ENCODE measurements around the gene AMIGO2.

Gene AMIGO2

GRCh38 chr12:47041327-47041726 is 38.4 kb downstream of the AMIGO2 start:
- no peak for DNase-seq
- H3K36me3 Mint-ChIP-seq (ENCODE audit: low read depth): no peaks in the 10 kb centered on the region
- H3K27ac Mint-ChIP-seq: no peak overlapping the region
- H3K4me3 Mint-ChIP-seq: no peak overlapping the region
- H3K9me3 Mint-ChIP-seq: no peaks in the 10 kb centered on the region
- ATAC-seq: no peak
- H3K27me3 Mint-ChIP-seq: peaks cover 2% of the 10 kb centered on the region
- peaks cover 5% of the 10 kb centered on the region for H3K4me1 Mint-ChIP-seq

- peaks cover 13% of the 10 kb centered on the region for H3K4me1 Mint-ChIP-seq
- no peak for DNase-seq
- H3K4me3 Mint-ChIP-seq: no peak overlapping the region
- H3K9me3 Mint-ChIP-seq: no peaks in the 10 kb centered on the region
- H3K27me3 Mint-ChIP-seq: no peaks in the 10 kb centered on the region
- no peak for ATAC-seq
- no peak overlapping the region for H3K27ac Mint-ChIP-seq
- no peaks in the 10 kb centered on the region for H3K36me3 Mint-ChIP-seq (ENCODE audit: low read depth)
Measured at GRCh38 chr12:47039756-47040155, 40.0 kb downstream of the AMIGO2 start.

- H3K36me3 Mint-ChIP-seq (ENCODE audit: low read depth): no peaks in the 10 kb centered on the region
- no peak overlapping the region for H3K27ac Mint-ChIP-seq
- no peak overlapping the region for H3K4me3 Mint-ChIP-seq
- H3K9me3 Mint-ChIP-seq: no peaks in the 10 kb centered on the region
- peaks cover 20% of the 10 kb centered on the region for H3K4me1 Mint-ChIP-seq
- H3K27me3 Mint-ChIP-seq: no peaks in the 10 kb centered on the region
- DNase-seq (no peak), ATAC-seq (no peak)
Measured at GRCh38 chr12:47039079-47039478, 40.7 kb downstream of the AMIGO2 start.

GRCh38 chr12:47038270-47038748 is 41.5 kb downstream of the AMIGO2 start:
- ATAC-seq: no peak
- Mint-ChIP-seq H3K4me1 (peaks cover 27% of the 10 kb centered on the region), H3K9me3 (no peaks in the 10 kb centered on the region), H3K4me3 (no peak overlapping the region), H3K27ac (no peak overlapping the region), H3K27me3 (no peaks in the 10 kb centered on the region), H3K36me3 (ENCODE audit: low read depth) (no peaks in the 10 kb centered on the region)
- no peak for DNase-seq

GRCh38 chr12:47035484-47035883 is 44.3 kb downstream of the AMIGO2 start:
- H3K4me1 Mint-ChIP-seq: peaks cover 36% of the 10 kb centered on the region
- no peak overlapping the region for H3K27ac Mint-ChIP-seq
- H3K27me3 Mint-ChIP-seq: no peaks in the 10 kb centered on the region
- DNase-seq (no peak), ATAC-seq (no peak)
- no peaks in the 10 kb centered on the region for H3K36me3 Mint-ChIP-seq (ENCODE audit: low read depth)
- H3K9me3 Mint-ChIP-seq: no peaks in the 10 kb centered on the region
- no peak overlapping the region for H3K4me3 Mint-ChIP-seq

GRCh38 chr12:47034661-47035060 is 45.1 kb downstream of the AMIGO2 start:
- H3K27ac Mint-ChIP-seq: no peak overlapping the region
- DNase-seq (no peak), ATAC-seq (no peak)
- no peak overlapping the region for H3K4me3 Mint-ChIP-seq
- H3K4me1 Mint-ChIP-seq: peaks cover 37% of the 10 kb centered on the region
- H3K27me3 Mint-ChIP-seq: no peaks in the 10 kb centered on the region
- no peaks in the 10 kb centered on the region for H3K9me3 Mint-ChIP-seq
- H3K36me3 Mint-ChIP-seq (ENCODE audit: low read depth): no peaks in the 10 kb centered on the region

GRCh38 chr12:47033789-47034555 is 45.8 kb downstream of the AMIGO2 start:
- H3K27ac Mint-ChIP-seq: no peak overlapping the region
- no peak for ATAC-seq

GRCh38 chr12:47033081-47033480 is 46.7 kb downstream of the AMIGO2 start:
- no peak overlapping the region for H3K4me3 Mint-ChIP-seq
- no peak for DNase-seq
- peaks cover 37% of the 10 kb centered on the region for H3K4me1 Mint-ChIP-seq
- H3K27ac Mint-ChIP-seq: peak overlapping the region; percentile 59
- no peaks in the 10 kb centered on the region for H3K9me3 Mint-ChIP-seq
- H3K36me3 Mint-ChIP-seq (ENCODE audit: low read depth): no peaks in the 10 kb centered on the region
- no peaks in the 10 kb centered on the region for H3K27me3 Mint-ChIP-seq
- ATAC-seq: no peak

More at GRCh38 chr12:47033789-47034555, 45.8 kb downstream of the AMIGO2 start:
- Mint-ChIP-seq H3K4me1 (peaks cover 42% of the 10 kb centered on the region), H3K27me3 (no peaks in the 10 kb centered on the region), H3K4me3 (no peak overlapping the region), H3K9me3 (no peaks in the 10 kb centered on the region), H3K36me3 (ENCODE audit: low read depth) (no peaks in the 10 kb centered on the region)
- no peak for DNase-seq

GRCh38 chr12:47032644-47033043 is 47.1 kb downstream of the AMIGO2 start:
- no peak for DNase-seq

GRCh38 chr12:47029903-47030302 is 49.9 kb downstream of the AMIGO2 start:
- H3K36me3 Mint-ChIP-seq (ENCODE audit: low read depth): no peaks in the 10 kb centered on the region
- H3K27me3 Mint-ChIP-seq: peaks cover 2% of the 10 kb centered on the region
- H3K27ac Mint-ChIP-seq: no peak overlapping the region
- ATAC-seq: no peak
- no peaks in the 10 kb centered on the region for H3K9me3 Mint-ChIP-seq
- no peak for DNase-seq
- H3K4me3 Mint-ChIP-seq: no peak overlapping the region
- H3K4me1 Mint-ChIP-seq: peaks cover 30% of the 10 kb centered on the region

More at GRCh38 chr12:47032644-47033043, 47.1 kb downstream of the AMIGO2 start:
- Mint-ChIP-seq H3K4me3 (no peak overlapping the region), H3K27ac (peak overlapping the region; percentile 25), H3K36me3 (ENCODE audit: low read depth) (no peaks in the 10 kb centered on the region), H3K4me1 (peaks cover 37% of the 10 kb centered on the region), H3K9me3 (no peaks in the 10 kb centered on the region), H3K27me3 (no peaks in the 10 kb centered on the region)
- ATAC-seq: peak; percentile 51

- no peaks in the 10 kb centered on the region for H3K36me3 Mint-ChIP-seq (ENCODE audit: low read depth)
- H3K4me3 Mint-ChIP-seq: no peak overlapping the region
- peaks cover 23% of the 10 kb centered on the region for H3K4me1 Mint-ChIP-seq
- H3K27me3 Mint-ChIP-seq: peaks cover 2% of the 10 kb centered on the region
- H3K9me3 Mint-ChIP-seq: no peaks in the 10 kb centered on the region
- DNase-seq (no peak), ATAC-seq (no peak)
- H3K27ac Mint-ChIP-seq: peak overlapping the region; percentile 12
Measured at GRCh38 chr12:47028981-47029708, 50.6 kb downstream of the AMIGO2 start.

- H3K4me3 Mint-ChIP-seq: no peak overlapping the region
Measured at GRCh38 chr12:47028186-47028585, 51.6 kb downstream of the AMIGO2 start.

More at GRCh38 chr12:47028186-47028585, 51.6 kb downstream of the AMIGO2 start:
- ATAC-seq: no peak
- no peak overlapping the region for H3K27ac Mint-ChIP-seq
- no peak for DNase-seq
- peaks cover 2% of the 10 kb centered on the region for H3K27me3 Mint-ChIP-seq
- no peaks in the 10 kb centered on the region for H3K36me3 Mint-ChIP-seq (ENCODE audit: low read depth)
- peaks cover 14% of the 10 kb centered on the region for H3K4me1 Mint-ChIP-seq
- no peaks in the 10 kb centered on the region for H3K9me3 Mint-ChIP-seq
